ENCODE measurements around the gene AMTN. TPM values are rescaled to one million over a fixed set of nuclear protein-coding genes. Genes with fewer than 3 reads are reported as not detected.
"Not testable (repeated sequence)": the region's sequence is repeated elsewhere in the genome, so short reads cannot be mapped to it uniquely, and the experiment has no call there.

The AMTN gene
- total and polyA plus RNA-seq, 2 donors (not counting 1 experiment from before 2014, with no cell fraction given): not detected

GRCh38 chr4:70488748-70489147 is 29.6 kb upstream of the AMTN start:
- H3K79me2 ChIP-seq (ENCODE audit: control insufficient read depth, insufficient read depth, low read length): no peaks in the 10 kb centered on the region
- no peaks in the 10 kb centered on the region for H3K9me3 ChIP-seq (ENCODE audit: control insufficient read depth, insufficient read depth, low read depth, low read length)
- TF ChIP-seq CTCF (conservative IDR thresholded peaks at IDR 0.05 in 1 of 2, IDR thresholded peaks at IDR 0.05 in 1 of 2; ENCODE audit: low read depth in 1 of 2, low read length in 2 of 2) (no peak), EZH2 (IDR thresholded peaks at IDR 0.05; ENCODE audit: low read length, missing control alignments) (no peak)
- H3K36me3 ChIP-seq (ENCODE audit: control insufficient read depth, insufficient read depth, low read length): no peaks in the 10 kb centered on the region
- no peak for DNase-seq (ENCODE audit: low read depth in 2 of 2)
- no peak overlapping the region for H3K4me3 ChIP-seq (replicated peaks in 1 of 4; ENCODE audit: control extremely low read depth in 1 of 4, insufficient read depth in 1 of 4, low read depth in 3 of 4, low read length in 4 of 4)
- no peak overlapping the region for H2AFZ ChIP-seq (ENCODE audit: low read length)
- H3K27me3 ChIP-seq (ENCODE audit: control insufficient read depth, insufficient read depth, low read length): no peaks in the 10 kb centered on the region
- H3K4me2 ChIP-seq (ENCODE audit: extremely low read depth, insufficient read depth, low read length): no peak overlapping the region
- H3K9ac ChIP-seq (ENCODE audit: insufficient read depth, low read length): no peak overlapping the region
- H3K4me1 ChIP-seq (ENCODE audit: control insufficient read depth, extremely low read depth, insufficient read depth, low read length): no peaks in the 10 kb centered on the region
- H4K20me1 ChIP-seq (ENCODE audit: control insufficient read depth, extremely low read depth, insufficient read depth, low read length): no peaks in the 10 kb centered on the region
- H3K27ac ChIP-seq (ENCODE audit: insufficient read depth, low read length): no peak overlapping the region

- Histone ChIP-seq H3K4me1 (ENCODE audit: control insufficient read depth, extremely low read depth, insufficient read depth, low read length) (no peaks in the 10 kb centered on the region), H3K27ac (ENCODE audit: insufficient read depth, low read length) (no peak overlapping the region), H3K36me3 (ENCODE audit: control insufficient read depth, insufficient read depth, low read length) (no peaks in the 10 kb centered on the region), H3K27me3 (ENCODE audit: control insufficient read depth, insufficient read depth, low read length) (no peaks in the 10 kb centered on the region), H3K9me3 (ENCODE audit: control insufficient read depth, insufficient read depth, low read depth, low read length) (no peaks in the 10 kb centered on the region), H3K79me2 (ENCODE audit: control insufficient read depth, insufficient read depth, low read length) (no peaks in the 10 kb centered on the region), H3K9ac (ENCODE audit: insufficient read depth, low read length) (no peak overlapping the region), H2AFZ (ENCODE audit: low read length) (no peak overlapping the region), H4K20me1 (ENCODE audit: control insufficient read depth, extremely low read depth, insufficient read depth, low read length) (no peaks in the 10 kb centered on the region), H3K4me3 (replicated peaks in 1 of 4; ENCODE audit: control extremely low read depth in 1 of 4, insufficient read depth in 1 of 4, low read depth in 3 of 4, low read length in 4 of 4) (no peak overlapping the region), H3K4me2 (ENCODE audit: extremely low read depth, insufficient read depth, low read length) (no peak overlapping the region)
- TF ChIP-seq EZH2 (IDR thresholded peaks at IDR 0.05; ENCODE audit: low read length, missing control alignments) (no peak), CTCF (conservative IDR thresholded peaks at IDR 0.05 in 1 of 2, IDR thresholded peaks at IDR 0.05 in 1 of 2; ENCODE audit: low read depth in 1 of 2, low read length in 2 of 2) (no peak)
- no peak for DNase-seq (ENCODE audit: low read depth in 2 of 2)
Observed at GRCh38 chr4:70496231-70496630, 22.1 kb upstream of the AMTN start.

GRCh38 chr4:70501838-70502237 is 16.5 kb upstream of the AMTN start:
- H3K36me3 ChIP-seq (ENCODE audit: control insufficient read depth, insufficient read depth, low read length); H3K9ac ChIP-seq (ENCODE audit: insufficient read depth, low read length); H3K4me3 ChIP-seq (replicated peaks in 1 of 4; ENCODE audit: control extremely low read depth in 1 of 4, insufficient read depth in 1 of 4, low read depth in 3 of 4, low read length in 4 of 4); H3K79me2 ChIP-seq (ENCODE audit: control insufficient read depth, insufficient read depth, low read length); H3K27ac ChIP-seq (ENCODE audit: insufficient read depth, low read length); H2AFZ ChIP-seq (ENCODE audit: low read length); H4K20me1 ChIP-seq (ENCODE audit: control insufficient read depth, extremely low read depth, insufficient read depth, low read length); H3K9me3 ChIP-seq (ENCODE audit: control insufficient read depth, insufficient read depth, low read depth, low read length); H3K27me3 ChIP-seq (ENCODE audit: control insufficient read depth, insufficient read depth, low read length); H3K4me2 ChIP-seq (ENCODE audit: extremely low read depth, insufficient read depth, low read length); H3K4me1 ChIP-seq (ENCODE audit: control insufficient read depth, extremely low read depth, insufficient read depth, low read length): not testable (repeated sequence)
- DNase-seq (ENCODE audit: low read depth in 2 of 2): peak in 1 of 2 donors; percentile 16

Data from fibroblast of lung (primary cell).